OCI-LY3 (cell line): ENCODE results near the gene PIK3R5.

Experiments
- H2AFZ ChIP-seq: fragments of 200-600, 300-600 bp; shearing (Covaris generic); 2 replicates; pipeline ENCODE4 v1.6.0; 2014; ENCODE audit warnings: antibody characterized with exemption, low read depth, low read length
- H3K27ac ChIP-seq: fragments of 200-600, 300-600 bp; sonication (generic); 2 replicates; pipeline ENCODE4 v1.5.1; 2014; ENCODE audit warnings: mild to moderate bottlenecking, low read length, moderate library complexity, mixed read lengths
- H3K27me3 ChIP-seq: fragments of 200-600, 300-600 bp; sonication (generic); 2 replicates; pipeline ENCODE4 v1.6.1; 2014; ENCODE audit warnings: low read depth, low read length, mixed read lengths
- H3K36me3 ChIP-seq: fragments of 200-600, 300-600 bp; sonication (generic); replicated peaks from 2 replicates; pipeline ENCODE3; 2014; ENCODE audit warnings: low read depth, low read length, mixed read lengths
- H3K4me1 ChIP-seq: fragments of 300-600, 200-600 bp; sonication (generic); 2 replicates; pipeline ENCODE4 v1.6.1; 2014; ENCODE audit warnings: low read length, mixed read lengths
- H3K4me2 ChIP-seq: fragments of 200-600, 300-600 bp; sonication (generic); 2 replicates; pipeline ENCODE4 v1.6.1; 2014; ENCODE audit warnings: low read length, mixed read lengths
- H3K4me3 ChIP-seq: fragments of 300-600, 200-600 bp; sonication (generic); 2 replicates; pipeline ENCODE4 v1.5.1; 2014; ENCODE audit warnings: antibody characterized with exemption, mild to moderate bottlenecking, low read length, moderate library complexity
- H3K79me2 ChIP-seq: fragments of 300-600, 200-600 bp; shearing (Covaris generic); 2 replicates; pipeline ENCODE4 v1.6.1; 2014; ENCODE audit warnings: mild to moderate bottlenecking, low read length, mixed read lengths
- H3K9ac ChIP-seq: fragments of 300-600, 200-600 bp; shearing (Covaris generic); 2 replicates; pipeline ENCODE4 v1.6.0; 2014; ENCODE audit warnings: mild to moderate bottlenecking, low read length, moderate library complexity
- H3K9me3 ChIP-seq: fragments of 200-600, 300-600 bp; shearing (Covaris generic); 2 replicates; pipeline ENCODE4 v1.6.1; 2014; ENCODE audit warnings: low read length, mixed read lengths; ENCODE audit not compliant: insufficient read depth
- H4K20me1 ChIP-seq: fragments of 200-600, 300-600 bp; sonication (generic); 2 replicates; pipeline ENCODE4 v1.6.1; 2016; ENCODE audit warnings: low read length, mixed read lengths; ENCODE audit not compliant: insufficient read depth
- EZH2phosphoT487 ChIP-seq: fragments of 200-600 bp; shearing (Covaris generic); IDR thresholded peaks from 2 replicates; pipeline ENCODE4 v1.6.1; 2018; ENCODE audit warnings: antibody characterized with exemption, mixed run types, low read depth
- TF ChIP-seq, protein P1 (sequence below): fragments of 200-600, 300-600 bp; sonication (generic); IDR thresholded peaks from 2 replicates; pipeline ENCODE4 v1.5.1; 2014; ENCODE audit warnings: antibody characterized with exemption, low read length, low read depth

The PIK3R5 gene

DNA sequence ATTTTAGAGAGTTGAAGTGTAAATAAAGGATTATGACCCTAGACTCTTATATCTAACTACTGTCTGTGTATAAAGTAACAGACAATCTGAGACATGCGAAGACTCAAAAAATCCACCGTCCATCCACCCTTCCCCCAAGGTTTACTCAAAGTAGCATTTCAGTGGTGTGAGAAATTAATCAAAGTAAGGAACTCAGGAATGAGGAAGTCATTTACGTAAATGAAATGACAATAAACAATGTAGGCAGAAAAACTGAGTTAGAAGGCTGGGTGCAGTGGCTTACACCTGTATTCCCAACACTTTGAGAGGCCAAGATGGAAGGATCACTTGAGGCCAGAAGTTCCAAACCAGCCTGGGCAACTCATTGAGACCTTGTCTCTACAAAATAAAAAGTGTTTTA lies 36.1 kb upstream of the PIK3R5 start:
- no peaks in the 10 kb centered on the region for H3K27me3 ChIP-seq

DNA sequence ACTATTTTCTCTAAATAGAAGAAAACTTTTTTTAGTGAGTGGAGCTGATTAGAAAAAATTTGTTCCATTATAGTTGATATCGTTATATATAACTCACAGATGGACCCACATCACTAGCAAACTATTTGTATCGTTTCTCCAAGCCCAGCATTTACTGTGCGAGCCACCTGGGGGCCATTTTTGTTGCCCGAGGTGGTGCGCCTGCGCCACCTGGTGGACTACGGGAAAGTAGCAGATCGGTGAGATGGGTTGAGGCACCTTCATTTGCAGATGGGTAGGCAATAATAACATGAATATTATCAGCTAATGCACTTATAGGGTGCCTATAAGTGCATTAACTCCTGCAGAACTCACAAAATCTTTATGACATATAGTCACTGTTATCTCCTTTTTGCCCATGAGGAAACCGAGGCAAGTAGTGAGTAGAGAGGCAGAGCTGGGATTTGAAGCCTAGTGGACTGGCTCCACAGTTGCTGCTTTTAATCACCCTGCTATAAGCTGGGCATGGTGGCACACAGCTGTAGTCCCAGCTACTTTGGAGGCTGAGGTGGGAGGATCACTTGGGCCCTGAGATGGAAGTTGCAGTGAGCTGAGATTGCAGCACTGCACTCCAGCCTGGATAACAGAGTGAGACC lies 32.6 kb upstream of the PIK3R5 start:
- peak overlapping the region; percentile 74; the same call in 1 of the 2 replicates for H2AFZ ChIP-seq
- no peaks in the 10 kb centered on the region for H4K20me1 ChIP-seq
- no peaks in the 10 kb centered on the region for H3K79me2 ChIP-seq

More for the DNA sequence above, 36.1 kb upstream of the PIK3R5 start:
- H3K9me3 ChIP-seq, result no peaks in the 10 kb centered on the region
- H3K36me3 ChIP-seq, result no peaks in the 10 kb centered on the region
- H3K79me2 ChIP-seq, result no peaks in the 10 kb centered on the region
- no peak overlapping the region for H3K9ac ChIP-seq
- no peak overlapping the region for H2AFZ ChIP-seq
- peak overlapping the region; percentile 39 for H3K4me3 ChIP-seq
- peak overlapping the region; percentile 61 for H3K4me2 ChIP-seq
- no peaks in the 10 kb centered on the region for H4K20me1 ChIP-seq
- no peak overlapping the region for H3K27ac ChIP-seq
- no peak for TF ChIP-seq EZH2phosphoT487
- TF ChIP-seq, protein P1, sequence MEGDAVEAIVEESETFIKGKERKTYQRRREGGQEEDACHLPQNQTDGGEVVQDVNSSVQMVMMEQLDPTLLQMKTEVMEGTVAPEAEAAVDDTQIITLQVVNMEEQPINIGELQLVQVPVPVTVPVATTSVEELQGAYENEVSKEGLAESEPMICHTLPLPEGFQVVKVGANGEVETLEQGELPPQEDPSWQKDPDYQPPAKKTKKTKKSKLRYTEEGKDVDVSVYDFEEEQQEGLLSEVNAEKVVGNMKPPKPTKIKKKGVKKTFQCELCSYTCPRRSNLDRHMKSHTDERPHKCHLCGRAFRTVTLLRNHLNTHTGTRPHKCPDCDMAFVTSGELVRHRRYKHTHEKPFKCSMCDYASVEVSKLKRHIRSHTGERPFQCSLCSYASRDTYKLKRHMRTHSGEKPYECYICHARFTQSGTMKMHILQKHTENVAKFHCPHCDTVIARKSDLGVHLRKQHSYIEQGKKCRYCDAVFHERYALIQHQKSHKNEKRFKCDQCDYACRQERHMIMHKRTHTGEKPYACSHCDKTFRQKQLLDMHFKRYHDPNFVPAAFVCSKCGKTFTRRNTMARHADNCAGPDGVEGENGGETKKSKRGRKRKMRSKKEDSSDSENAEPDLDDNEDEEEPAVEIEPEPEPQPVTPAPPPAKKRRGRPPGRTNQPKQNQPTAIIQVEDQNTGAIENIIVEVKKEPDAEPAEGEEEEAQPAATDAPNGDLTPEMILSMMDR, result no peak
- H3K4me1 ChIP-seq, result peaks cover 16% of the 10 kb centered on the region

DNA sequence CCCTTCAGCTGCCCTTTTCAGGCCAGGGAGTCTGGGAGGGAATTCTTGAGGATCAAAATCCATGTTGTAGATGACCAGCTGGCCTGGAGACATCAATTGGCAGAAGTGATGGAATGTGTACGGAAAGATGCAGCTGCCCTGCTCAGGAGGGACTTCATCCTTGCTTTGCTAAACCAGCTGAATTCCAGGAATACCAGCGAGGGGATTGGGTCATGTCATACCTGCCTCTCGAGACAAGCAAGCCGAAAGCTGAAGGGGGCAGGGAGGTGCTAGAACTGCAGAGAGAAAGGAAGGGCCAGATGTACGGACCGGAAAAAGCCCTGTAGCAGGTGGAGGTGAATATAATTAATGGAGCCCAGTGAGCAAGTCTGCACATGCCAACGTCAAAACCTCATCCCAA lies 30.2 kb upstream of the PIK3R5 start:
- Histone ChIP-seq H3K79me2 (no peaks in the 10 kb centered on the region), H3K4me2 (no peak overlapping the region), H4K20me1 (no peaks in the 10 kb centered on the region), H3K36me3 (no peaks in the 10 kb centered on the region), H3K4me1 (peaks cover 22% of the 10 kb centered on the region; the same call in 1 of the 2 replicates), H3K4me3 (no peak overlapping the region), H3K27ac (no peak overlapping the region), H2AFZ (no peak overlapping the region), H3K9ac (no peak overlapping the region), H3K27me3 (no peaks in the 10 kb centered on the region), H3K9me3 (no peaks in the 10 kb centered on the region)
- TF ChIP-seq, protein P1, result no peak
- no peak for TF ChIP-seq EZH2phosphoT487

More for the DNA sequence above, 32.6 kb upstream of the PIK3R5 start:
- no peak overlapping the region for H3K9ac ChIP-seq
- H3K27me3 ChIP-seq, result no peaks in the 10 kb centered on the region
- H3K9me3 ChIP-seq, result no peaks in the 10 kb centered on the region
- no peak overlapping the region for H3K27ac ChIP-seq
- no peaks in the 10 kb centered on the region for H3K36me3 ChIP-seq
- no peak for TF ChIP-seq EZH2phosphoT487
- TF ChIP-seq, protein P1, result peak; percentile 93
- peaks cover 28% of the 10 kb centered on the region for H3K4me1 ChIP-seq
- H3K4me2 ChIP-seq, result peak overlapping the region; percentile 7; the same call in 1 of the 2 replicates
- H3K4me3 ChIP-seq, result no peak overlapping the region

DNA sequence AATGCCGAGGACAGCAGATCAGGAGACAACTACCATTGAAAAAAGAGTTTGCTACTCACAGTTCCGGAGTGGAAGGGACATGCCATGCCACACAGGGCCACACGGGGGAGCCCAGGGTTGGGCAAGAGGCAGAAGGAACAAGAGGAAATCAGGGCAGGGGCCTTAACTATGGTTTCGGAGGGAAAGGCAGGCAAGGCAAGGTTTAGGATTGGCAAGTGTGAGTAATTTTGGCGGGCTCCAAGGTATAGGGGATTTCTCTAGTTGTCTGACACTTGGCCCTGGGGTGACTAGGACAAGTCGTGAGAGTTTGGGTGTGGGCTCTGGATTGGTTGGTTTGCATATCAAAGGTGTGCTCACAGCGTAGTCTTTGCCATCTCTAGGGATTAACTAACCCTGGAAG lies 28.8 kb upstream of the PIK3R5 start:
- Histone ChIP-seq H3K36me3 (no peaks in the 10 kb centered on the region), H3K9ac (no peak overlapping the region), H3K79me2 (no peaks in the 10 kb centered on the region), H2AFZ (no peak overlapping the region), H3K4me3 (no peak overlapping the region), H3K9me3 (no peaks in the 10 kb centered on the region), H3K27ac (no peak overlapping the region), H3K4me1 (peaks cover 22% of the 10 kb centered on the region; the same call in 1 of the 2 replicates), H3K4me2 (peak overlapping the region; percentile 20; the same call in 1 of the 2 replicates), H3K27me3 (no peaks in the 10 kb centered on the region), H4K20me1 (no peaks in the 10 kb centered on the region)
- TF ChIP-seq EZH2phosphoT487, result no peak
- TF ChIP-seq, protein P1, result peak; percentile 54
